Adrenal gland (tissue), 12 donors: Measurements from ENCODE around the gene VEZT. TPM values are rescaled to one million over a fixed set of nuclear protein-coding genes. Genes with fewer than 3 reads are reported as not detected.

Source experiments
- DNase-seq, 7 donors: peaks; one replicate each; pipeline ENCODE4 v3.0.0-alpha.2; 2019 to 2020
- H3K27ac ChIP-seq, 5 donors: fragments of 200-600 bp; sonication (generic) in 4 of 5; 1 replicate in 3 of 5; 2 replicates in 2 of 5; pipeline versions ENCODE4 v1.5.1 to v1.8.0; 2016 to 2020; ENCODE audit warnings: mild to moderate bottlenecking in 1 of 5
- H3K27me3 ChIP-seq: fragments of 200-600 bp; 2 replicates; pipeline ENCODE4 v1.8.0; 2021
- H3K36me3 ChIP-seq, 2 donors: fragments of 200-600 bp; replicated peaks in 1 of 2; 1 replicate in 1 of 2; 2 replicates in 1 of 2; pipeline versions ENCODE4 v1.5.1 to v1.8.0; 2018 to 2022
- H3K4me1 ChIP-seq, 2 donors: fragments of 200-600 bp; replicated peaks in 1 of 2; 1 replicate in 1 of 2; 2 replicates in 1 of 2; pipeline versions ENCODE4 v1.5.1 to v1.8.0; 2018 to 2021
- H3K4me3 ChIP-seq, 4 donors: fragments of 200-600 bp; sonication (generic) in 3 of 4; one replicate each; pipeline ENCODE4 v1.5.1; 2016 to 2018
- H3K9me3 ChIP-seq, 3 donors: fragments of 200-600 bp; sonication (generic) in 1 of 3; replicated peaks in 1 of 3; 1 replicate in 2 of 3; 2 replicates in 1 of 3; pipeline versions ENCODE4 v1.5.1 to v1.8.0; 2016 to 2021
- CTCF ChIP-seq, 6 experiments: fragments of 450-650 bp in 4 of 6; fragments of 200-600 bp in 2 of 6; sonication (generic) in 1 of 6; IDR thresholded peaks; 1 replicate in 5 of 6; 2 replicates in 1 of 6; pipeline versions ENCODE4 v1.5.1 to v1.8.0; 2016 to 2021; ENCODE audit warnings: antibody characterized with exemption in 6 of 6, mild to moderate bottlenecking in 2 of 6, moderate library complexity in 1 of 6
- POLR2A ChIP-seq, 2 donors: fragments of 450-650 bp; IDR thresholded peaks; one replicate each; pipeline ENCODE4 v1.6.1; 2017; ENCODE audit warnings: antibody characterized with exemption in 2 of 2, mild to moderate bottlenecking in 2 of 2, moderate library complexity in 1 of 2
- WGBS, 4 donors: extraction: QIAGEN DNeasy Blood & Tissue Kit in 2 of 4; methylation state at CpG; one replicate each; pipeline versions ENCODE4 v1.1.5 to v1.1.7; 2013 to 2017; 5-methylcytosine and 5-hydroxymethylcytosine counted together
- intact Hi-C, 2 donors: fragments of 100-400 bp; cut with DNase I; formaldehyde crosslinking; loops; one replicate each; pipeline versions ENCODE4 v1.14.1 to v1.15.0; 2022 to 2023
- polyA plus RNA-seq, 3 donors: library from polyadenylated mRNA; stranded (reverse); fragments of 200-250 nt in 2 of 3; fragments of 350-450 nt in 1 of 3; fragmentation: Illumina TruSeq in 1 of 3; extraction: RNeasy Lipid Tissue Mini Kit (QIAGEN cat#74804) in 1 of 3; gene quantifications; one replicate each; pipeline ENCODE4 v1.2.3, GENCODE V29; 2013 to 2014
- total RNA-seq, 9 donors: library from RNA; depleted of rRNA in 4 of 9; stranded (reverse); fragments of >200 nt in 4 of 9; fragments of 120-200 nt in 1 of 9; fragmentation: NEBNext Ultra II Directional in 1 of 9; extraction: Animal tissue kit (Norgen Biotek cat#: 25700) in 1 of 9; gene quantifications; one replicate each; pipeline versions ENCODE4 v1.1.0 to v1.2.4, GENCODE V29; 2013 to 2023
- donor health status: healthy with polysubstance abuse.
- donor health status: Bipolar disorder and iron deficiency.
- donor health status: DM: yes; HTN: yes; CAD: no.
- donor health status: DM: no; HTN: no; CAD: no.
- donor health status: DM: no; HTN: no; CAD: no.
- donor health status: DM: yes; HTN: yes; CAD: no.

The VEZT gene
- total and polyA plus RNA-seq, 12 donors = 34.8 to 189 (median 88.3) TPM

GRCh38 chr12:95339086-95339788 lies 121.6 kb downstream of the VEZT start:
- intact Hi-C loops = loop anchor here (5.0 to 10.0 kb wide), 2 partner anchors 124 to 222 kb away; partner anchors contain the start of genes FGD6 (in 1 of the 2) and VEZT (in 1 of the 2)
- 60 to 98% (median 90%) methylated on average over 1 to 2 of the region's 2 CpGs for WGBS, 4 donors
- H3K4me3 ChIP-seq = no peak overlapping the region
- no peak overlapping the region for H3K27ac ChIP-seq
- H3K27me3 ChIP-seq = no peaks in the 10 kb centered on the region
- no peaks in the 10 kb centered on the region for H3K36me3 ChIP-seq
- H3K9me3 ChIP-seq = no peaks in the 10 kb centered on the region
- no peak for DNase-seq
- TF ChIP-seq CTCF (IDR thresholded peaks at IDR 0.05) (no peak), POLR2A (IDR thresholded peaks at IDR 0.05) (no peak)
- H3K4me1 ChIP-seq = peaks cover 0 to 10% of the 10 kb centered on the region in 2 donors

GRCh38 chr12:95342008-95342407 lies 124.4 kb downstream of the VEZT start:
- Histone ChIP-seq H3K4me1 (peaks cover 0 to 3% of the 10 kb centered on the region in 2 donors), H3K27ac (no peak overlapping the region), H3K9me3 (no peaks in the 10 kb centered on the region), H3K4me3 (no peak overlapping the region), H3K36me3 (no peaks in the 10 kb centered on the region), H3K27me3 (no peaks in the 10 kb centered on the region)
- DNase-seq = no peak
- intact Hi-C loops = loop anchor here in 1 of 2 donors (10.0 kb wide), 1 partner anchor 183 kb away; no protein-coding TSS in a partner anchor
- 92 to 100% (median 94%) methylated on average over 1 of the region's 1 CpG for WGBS, 4 donors
- no peak for TF ChIP-seq POLR2A (IDR thresholded peaks at IDR 0.05)
- TF ChIP-seq CTCF (IDR thresholded peaks at IDR 0.05) = no peak

- no peak overlapping the region for H3K4me3 ChIP-seq
- intact Hi-C loops = loop anchor here in 1 of 2 donors (10.0 kb wide), 1 partner anchor 181 kb away; no protein-coding TSS in a partner anchor
- H3K36me3 ChIP-seq = no peaks in the 10 kb centered on the region
- DNase-seq = peak in 1 of 7 donors; percentile 6
- H3K9me3 ChIP-seq = no peaks in the 10 kb centered on the region
- no peak overlapping the region for H3K27ac ChIP-seq
- no peak for TF ChIP-seq POLR2A (IDR thresholded peaks at IDR 0.05)
- TF ChIP-seq CTCF (IDR thresholded peaks at IDR 0.05) = no peak
- H3K27me3 ChIP-seq = no peaks in the 10 kb centered on the region
- WGBS, 4 donors = 56 to 64% (median 60%) methylated on average over 6 of the region's 6 CpGs
- peaks cover 0 to 3% of the 10 kb centered on the region in 2 donors for H3K4me1 ChIP-seq
Observed at GRCh38 chr12:95343461-95344230, 126.0 kb downstream of the VEZT start.

GRCh38 chr12:95349291-95349690 lies 131.7 kb downstream of the VEZT start:
- Histone ChIP-seq H3K4me3 (no peak overlapping the region), H3K4me1 (no peaks in the 10 kb centered on the region), H3K9me3 (no peaks in the 10 kb centered on the region), H3K27ac (no peak overlapping the region), H3K36me3 (no peaks in the 10 kb centered on the region), H3K27me3 (no peaks in the 10 kb centered on the region)
- WGBS, 4 donors = 80 to 94% (median 83%) methylated on average over 5 to 7 of the region's 7 CpGs
- no peak for DNase-seq
- intact Hi-C loops = loop anchor here in 1 of 2 donors (10.0 kb wide), 1 partner anchor 176 kb away; no protein-coding TSS in a partner anchor
- TF ChIP-seq POLR2A (IDR thresholded peaks at IDR 0.05) = no peak
- TF ChIP-seq CTCF (IDR thresholded peaks at IDR 0.05) = no peak
